PC-3 (cell line): ENCODE results near the gene EMC1.

Experiments used
- EZH2 ChIP-seq: fragments of 300-600 bp; sonication (generic); IDR thresholded peaks from one replicate; pipeline ENCODE4 v1.6.1; 2017; ENCODE audit warnings: antibody characterized with exemption, mild to moderate bottlenecking, low read length; ENCODE audit not compliant: unreplicated experiment
- EZH2phosphoT487 ChIP-seq: fragments of 300-600 bp; sonication (generic); IDR thresholded peaks from 2 replicates; pipeline ENCODE4 v1.6.1; 2018; ENCODE audit warnings: mild to moderate bottlenecking, antibody characterized with exemption, low read length, borderline replicate concordance
- TF ChIP-seq, protein P1 (sequence below): fragments of 300-600 bp; sonication (generic); conservative IDR thresholded peaks from 2 replicates; pipeline ENCODE4 v1.5.1; 2017; ENCODE audit warnings: antibody characterized with exemption, low read depth, mild to moderate bottlenecking, low read length

DNA sequence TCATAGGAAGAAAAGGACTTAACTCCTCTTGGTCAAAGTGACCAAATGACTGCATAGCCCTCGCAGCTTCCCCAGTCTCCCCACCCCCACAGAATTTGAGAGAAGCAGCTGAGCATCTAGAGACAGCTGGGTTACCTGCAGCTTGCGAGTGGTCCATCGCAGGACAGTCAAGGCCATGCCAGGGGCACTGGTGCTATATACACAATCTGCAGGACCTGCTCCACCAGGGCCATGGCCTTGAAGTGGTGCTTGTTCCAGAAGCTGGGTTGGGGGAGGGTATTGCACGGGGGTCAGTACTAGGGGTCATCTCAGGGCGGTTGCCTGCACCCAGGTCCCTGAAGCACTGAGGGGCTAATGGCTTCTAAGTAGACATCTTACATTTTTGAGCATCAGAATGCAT is 10.7 kb upstream of the EMC1 start:
- no peak for TF ChIP-seq EZH2
- TF ChIP-seq, protein P1, sequence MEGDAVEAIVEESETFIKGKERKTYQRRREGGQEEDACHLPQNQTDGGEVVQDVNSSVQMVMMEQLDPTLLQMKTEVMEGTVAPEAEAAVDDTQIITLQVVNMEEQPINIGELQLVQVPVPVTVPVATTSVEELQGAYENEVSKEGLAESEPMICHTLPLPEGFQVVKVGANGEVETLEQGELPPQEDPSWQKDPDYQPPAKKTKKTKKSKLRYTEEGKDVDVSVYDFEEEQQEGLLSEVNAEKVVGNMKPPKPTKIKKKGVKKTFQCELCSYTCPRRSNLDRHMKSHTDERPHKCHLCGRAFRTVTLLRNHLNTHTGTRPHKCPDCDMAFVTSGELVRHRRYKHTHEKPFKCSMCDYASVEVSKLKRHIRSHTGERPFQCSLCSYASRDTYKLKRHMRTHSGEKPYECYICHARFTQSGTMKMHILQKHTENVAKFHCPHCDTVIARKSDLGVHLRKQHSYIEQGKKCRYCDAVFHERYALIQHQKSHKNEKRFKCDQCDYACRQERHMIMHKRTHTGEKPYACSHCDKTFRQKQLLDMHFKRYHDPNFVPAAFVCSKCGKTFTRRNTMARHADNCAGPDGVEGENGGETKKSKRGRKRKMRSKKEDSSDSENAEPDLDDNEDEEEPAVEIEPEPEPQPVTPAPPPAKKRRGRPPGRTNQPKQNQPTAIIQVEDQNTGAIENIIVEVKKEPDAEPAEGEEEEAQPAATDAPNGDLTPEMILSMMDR: no peak
- TF ChIP-seq EZH2phosphoT487: no peak
